MM.1S (cell line): Measurements from ENCODE around the gene RDH14.

ENCODE experiments used
- DNase-seq: peaks from one replicate; pipeline ENCODE4 v3.0.0-alpha.2; 2015
- H2AFZ ChIP-seq: fragments of 300-600 bp; sonication (generic); 2 replicates; pipeline ENCODE4 v1.6.0; 2016; ENCODE audit warnings: antibody characterized with exemption, low read length
- H3F3A ChIP-seq: fragments of 300-600 bp; sonication (generic); 2 replicates; pipeline ENCODE4 v1.6.1; 2016; ENCODE audit warnings: mild to moderate bottlenecking, antibody characterized with exemption, low read length, moderate library complexity, mixed read lengths; ENCODE audit not compliant: insufficient read depth
- H3K27ac ChIP-seq: fragments of 300-600 bp; sonication (generic); 2 replicates; pipeline ENCODE4 v1.5.1; 2016; ENCODE audit warnings: mild to moderate bottlenecking, low read length
- H3K27me3 ChIP-seq: fragments of 300-600 bp; sonication (generic); replicated peaks from 2 replicates; pipeline ENCODE4 v1.6.0; 2016; ENCODE audit warnings: low read length; ENCODE audit not compliant: insufficient read depth
- H3K36me3 ChIP-seq: fragments of 300-600 bp; sonication (generic); replicated peaks from 2 replicates; pipeline ENCODE4 v1.6.1; 2016; ENCODE audit warnings: mild to moderate bottlenecking, low read length, mixed read lengths; ENCODE audit not compliant: insufficient read depth
- H3K4me1 ChIP-seq: fragments of 300-600 bp; sonication (generic); 2 replicates; pipeline ENCODE4 v1.6.1; 2016; ENCODE audit warnings: low read length, mixed read lengths
- H3K4me2 ChIP-seq: fragments of 300-600 bp; sonication (generic); 2 replicates; pipeline ENCODE4 v1.6.0; 2016; ENCODE audit warnings: low read depth, low read length
- H3K4me3 ChIP-seq: fragments of 300-600 bp; sonication (generic); 2 replicates; pipeline ENCODE4 v1.5.1; 2016; ENCODE audit warnings: low read length, mixed read lengths
- H3K79me2 ChIP-seq: fragments of 300-600 bp; sonication (generic); 2 replicates; pipeline ENCODE4 v1.6.1; 2016; ENCODE audit warnings: mixed run types, low read length, mixed read lengths
- H3K9ac ChIP-seq: fragments of 300-600 bp; sonication (generic); 2 replicates; pipeline ENCODE4 v1.6.1; 2016; ENCODE audit warnings: low read length, mixed read lengths
- H3K9me2 ChIP-seq: fragments of 300-600 bp; sonication (generic); replicated peaks from 2 replicates; pipeline ENCODE4 v1.6.1; 2016; ENCODE audit warnings: mild to moderate bottlenecking, low read length, mixed read lengths; ENCODE audit not compliant: insufficient read depth
- H3K9me3 ChIP-seq: fragments of 300-600 bp; sonication (generic); replicated peaks from 2 replicates; pipeline ENCODE4 v1.6.1; 2016; ENCODE audit warnings: mild to moderate bottlenecking, low read length, mixed read lengths; ENCODE audit not compliant: insufficient read depth
- H4K20me1 ChIP-seq: fragments of 300-600 bp; sonication (generic); 2 replicates; pipeline ENCODE4 v1.6.1; 2016; ENCODE audit warnings: mild to moderate bottlenecking, low read length, moderate library complexity, mixed read lengths; ENCODE audit not compliant: insufficient read depth
- EZH2 ChIP-seq: fragments of 300-600 bp; sonication (generic); optimal IDR thresholded peaks from 2 replicates; pipeline ENCODE3; 2017; ENCODE audit warnings: low read depth, mild to moderate bottlenecking, antibody characterized with exemption, low read length, mixed read lengths
- EZH2phosphoT487 ChIP-seq: fragments of 300-600 bp; sonication (generic); IDR thresholded peaks from 2 replicates; pipeline ENCODE4 v1.6.1; 2018; ENCODE audit warnings: antibody characterized with exemption, low read length
- TF ChIP-seq, protein P1 (sequence below): fragments of 300-600 bp; sonication (generic); IDR thresholded peaks from 2 replicates; pipeline ENCODE4 v1.5.1; 2016; ENCODE audit warnings: antibody characterized with exemption, low read length, mixed read lengths

Gene RDH14

DNA sequence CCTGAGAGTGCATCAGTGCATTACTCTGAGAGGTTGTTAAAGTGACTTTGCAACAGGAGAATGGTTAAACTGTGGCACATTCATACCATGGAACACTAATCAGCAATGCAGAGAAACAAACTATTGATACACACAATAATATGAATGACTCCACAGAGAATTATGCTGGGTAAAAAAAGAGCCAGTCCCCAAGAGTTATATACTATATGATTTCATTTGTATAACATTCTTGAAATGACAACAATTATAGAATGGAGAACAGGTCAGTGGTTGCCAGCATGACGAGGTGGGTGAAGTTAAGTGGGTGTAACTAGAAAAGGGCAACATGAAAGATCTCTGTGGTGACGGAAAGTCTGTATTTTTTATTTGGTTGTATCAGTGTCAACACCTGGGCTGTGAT is 31.9 kb upstream of the RDH14 start:
- Histone ChIP-seq H3K27ac (no peak overlapping the region), H3K4me1 (no peaks in the 10 kb centered on the region), H3K9ac (no peak overlapping the region), H2AFZ (no peak overlapping the region), H3K79me2 (no peaks in the 10 kb centered on the region), H3K4me2 (no peak overlapping the region), H3F3A (no peaks in the 10 kb centered on the region), H3K9me3 (no peaks in the 10 kb centered on the region), H3K27me3 (no peaks in the 10 kb centered on the region), H3K9me2 (no peaks in the 10 kb centered on the region), H3K4me3 (no peak overlapping the region), H4K20me1 (no peaks in the 10 kb centered on the region), H3K36me3 (no peaks in the 10 kb centered on the region)
- DNase-seq: no peak
- TF ChIP-seq, protein P1, sequence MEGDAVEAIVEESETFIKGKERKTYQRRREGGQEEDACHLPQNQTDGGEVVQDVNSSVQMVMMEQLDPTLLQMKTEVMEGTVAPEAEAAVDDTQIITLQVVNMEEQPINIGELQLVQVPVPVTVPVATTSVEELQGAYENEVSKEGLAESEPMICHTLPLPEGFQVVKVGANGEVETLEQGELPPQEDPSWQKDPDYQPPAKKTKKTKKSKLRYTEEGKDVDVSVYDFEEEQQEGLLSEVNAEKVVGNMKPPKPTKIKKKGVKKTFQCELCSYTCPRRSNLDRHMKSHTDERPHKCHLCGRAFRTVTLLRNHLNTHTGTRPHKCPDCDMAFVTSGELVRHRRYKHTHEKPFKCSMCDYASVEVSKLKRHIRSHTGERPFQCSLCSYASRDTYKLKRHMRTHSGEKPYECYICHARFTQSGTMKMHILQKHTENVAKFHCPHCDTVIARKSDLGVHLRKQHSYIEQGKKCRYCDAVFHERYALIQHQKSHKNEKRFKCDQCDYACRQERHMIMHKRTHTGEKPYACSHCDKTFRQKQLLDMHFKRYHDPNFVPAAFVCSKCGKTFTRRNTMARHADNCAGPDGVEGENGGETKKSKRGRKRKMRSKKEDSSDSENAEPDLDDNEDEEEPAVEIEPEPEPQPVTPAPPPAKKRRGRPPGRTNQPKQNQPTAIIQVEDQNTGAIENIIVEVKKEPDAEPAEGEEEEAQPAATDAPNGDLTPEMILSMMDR: no peak
- no peak for TF ChIP-seq EZH2phosphoT487
- no peak for TF ChIP-seq EZH2

DNA sequence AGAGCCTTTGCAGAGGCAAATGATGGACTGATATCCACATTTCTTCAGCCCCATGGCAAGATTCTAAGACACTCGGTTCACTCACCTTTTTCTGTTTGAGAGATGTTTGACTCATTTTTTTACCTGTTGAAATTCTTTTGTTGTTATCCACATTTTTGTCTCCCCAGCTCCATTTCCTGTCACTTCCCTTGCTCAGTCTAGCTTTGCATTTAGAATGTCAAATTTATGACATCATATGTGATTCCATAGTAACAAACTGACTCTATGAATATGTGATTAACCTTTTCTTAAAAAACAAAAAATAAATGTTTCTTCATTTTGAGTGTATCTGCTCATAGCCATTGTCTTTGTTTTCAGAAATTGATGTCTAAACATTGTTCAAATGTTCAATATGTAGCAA is 28.9 kb upstream of the RDH14 start, which contains the start of gene NT5C1B:
Gene NT5C1B, minus strand, starts transcription at position 216 of the 400 bp plus-strand sequence. Its CDS starts 101 bp downstream, at position 115.
- TF ChIP-seq EZH2: no peak
- no peak for TF ChIP-seq EZH2phosphoT487
- TF ChIP-seq, protein P1: no peak
- H4K20me1 ChIP-seq: no peaks in the 10 kb centered on the region

DNA sequence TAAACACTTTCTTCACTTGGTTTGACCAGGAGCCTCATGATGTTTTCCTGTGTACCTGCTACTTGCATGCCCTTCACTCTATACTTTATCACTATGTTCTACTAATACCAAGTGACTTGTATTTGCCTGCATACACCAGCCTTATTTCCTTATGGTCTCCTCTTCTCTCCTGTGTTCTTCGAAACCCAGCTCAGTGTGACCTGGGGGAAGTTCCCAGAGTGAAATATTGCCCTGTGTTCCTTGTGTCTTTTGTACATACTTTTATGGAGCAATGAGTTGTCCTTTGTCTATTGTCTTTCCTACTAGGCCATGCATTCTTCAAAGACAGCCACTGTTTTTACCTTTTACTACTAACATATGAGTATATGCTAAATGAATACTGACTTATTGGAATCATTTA is 28.3 kb upstream of the RDH14 start:
- H3K9me2 ChIP-seq: no peaks in the 10 kb centered on the region
- no peaks in the 10 kb centered on the region for H3K79me2 ChIP-seq
- H3K4me3 ChIP-seq: no peak overlapping the region
- no peaks in the 10 kb centered on the region for H3K36me3 ChIP-seq
- no peak overlapping the region for H3K4me2 ChIP-seq
- H3K27ac ChIP-seq: no peak overlapping the region
- H3K9me3 ChIP-seq: no peaks in the 10 kb centered on the region
- no peaks in the 10 kb centered on the region for H4K20me1 ChIP-seq
- H2AFZ ChIP-seq: no peak overlapping the region
- no peak for DNase-seq
- TF ChIP-seq, protein P1: no peak
- no peak for TF ChIP-seq EZH2
- TF ChIP-seq EZH2phosphoT487: no peak
- no peaks in the 10 kb centered on the region for H3K4me1 ChIP-seq
- no peaks in the 10 kb centered on the region for H3F3A ChIP-seq
- no peaks in the 10 kb centered on the region for H3K27me3 ChIP-seq
- no peak overlapping the region for H3K9ac ChIP-seq

More for the DNA sequence above, 28.9 kb upstream of the RDH14 start, which contains the start of gene NT5C1B:
- Histone ChIP-seq H3K4me1 (no peaks in the 10 kb centered on the region), H2AFZ (no peak within 1 kb of the TSS), H3K4me2 (no peak within 1 kb of the TSS), H3K9me3 (no peaks in the 10 kb centered on the region), H3K79me2 (no peaks in the 10 kb centered on the region), H3F3A (no peaks in the 10 kb centered on the region), H3K9me2 (no peaks in the 10 kb centered on the region), H3K36me3 (no peaks in the 10 kb centered on the region), H3K27me3 (no peaks in the 10 kb centered on the region), H3K4me3 (no peak within 1 kb of the TSS), H3K9ac (no peak within 1 kb of the TSS), H3K27ac (no peak within 1 kb of the TSS)
- no peak for DNase-seq
